GM12865 (cell line): ENCODE measurements around the gene LY86.
"Not testable (repeated sequence)": the region's sequence is repeated elsewhere in the genome, so short reads cannot be mapped to it uniquely, and the experiment has no call there.

Source experiments
- DNase-seq: peaks from one replicate; pipeline ENCODE4 v3.0.0; 2010; ENCODE audit warnings: low read depth
- H3K4me3 ChIP-seq: 2 replicates; pipeline ENCODE4 v1.5.1; 2011; ENCODE audit warnings: mild to moderate bottlenecking, low read depth, low read length, control low read depth
- TF ChIP-seq, protein P1 (sequence below): IDR thresholded peaks from 2 replicates; pipeline ENCODE4 v1.5.1; 2011; ENCODE audit warnings: low read length, control low read depth, low read depth, inconsistent platforms; ENCODE audit not compliant: insufficient read depth; ENCODE audit errors: missing control alignments

LY86 gene

DNA sequence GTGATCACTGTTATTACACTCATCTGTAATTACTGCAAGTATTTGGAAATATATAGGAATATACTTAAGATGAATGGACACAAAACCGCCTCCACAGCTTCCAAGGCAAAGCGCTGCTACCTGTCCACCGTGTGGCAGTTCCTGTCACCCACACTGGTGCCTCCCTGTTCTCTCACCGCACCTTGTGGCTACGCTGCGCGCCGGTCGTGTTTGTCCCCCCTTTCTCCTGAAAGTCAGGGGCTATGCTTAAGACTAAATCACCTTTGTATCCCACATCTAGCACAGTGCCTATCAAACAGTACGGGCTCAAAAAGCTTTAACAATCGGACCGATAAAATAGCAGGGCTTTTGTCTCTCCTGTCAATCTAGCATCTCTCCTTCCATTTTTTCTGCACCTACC lies 23.0 kb downstream of the LY86 start:
- H3K4me3 ChIP-seq: no peak overlapping the region
- TF ChIP-seq, protein P1, sequence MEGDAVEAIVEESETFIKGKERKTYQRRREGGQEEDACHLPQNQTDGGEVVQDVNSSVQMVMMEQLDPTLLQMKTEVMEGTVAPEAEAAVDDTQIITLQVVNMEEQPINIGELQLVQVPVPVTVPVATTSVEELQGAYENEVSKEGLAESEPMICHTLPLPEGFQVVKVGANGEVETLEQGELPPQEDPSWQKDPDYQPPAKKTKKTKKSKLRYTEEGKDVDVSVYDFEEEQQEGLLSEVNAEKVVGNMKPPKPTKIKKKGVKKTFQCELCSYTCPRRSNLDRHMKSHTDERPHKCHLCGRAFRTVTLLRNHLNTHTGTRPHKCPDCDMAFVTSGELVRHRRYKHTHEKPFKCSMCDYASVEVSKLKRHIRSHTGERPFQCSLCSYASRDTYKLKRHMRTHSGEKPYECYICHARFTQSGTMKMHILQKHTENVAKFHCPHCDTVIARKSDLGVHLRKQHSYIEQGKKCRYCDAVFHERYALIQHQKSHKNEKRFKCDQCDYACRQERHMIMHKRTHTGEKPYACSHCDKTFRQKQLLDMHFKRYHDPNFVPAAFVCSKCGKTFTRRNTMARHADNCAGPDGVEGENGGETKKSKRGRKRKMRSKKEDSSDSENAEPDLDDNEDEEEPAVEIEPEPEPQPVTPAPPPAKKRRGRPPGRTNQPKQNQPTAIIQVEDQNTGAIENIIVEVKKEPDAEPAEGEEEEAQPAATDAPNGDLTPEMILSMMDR: no peak
- DNase-seq: no peak

DNA sequence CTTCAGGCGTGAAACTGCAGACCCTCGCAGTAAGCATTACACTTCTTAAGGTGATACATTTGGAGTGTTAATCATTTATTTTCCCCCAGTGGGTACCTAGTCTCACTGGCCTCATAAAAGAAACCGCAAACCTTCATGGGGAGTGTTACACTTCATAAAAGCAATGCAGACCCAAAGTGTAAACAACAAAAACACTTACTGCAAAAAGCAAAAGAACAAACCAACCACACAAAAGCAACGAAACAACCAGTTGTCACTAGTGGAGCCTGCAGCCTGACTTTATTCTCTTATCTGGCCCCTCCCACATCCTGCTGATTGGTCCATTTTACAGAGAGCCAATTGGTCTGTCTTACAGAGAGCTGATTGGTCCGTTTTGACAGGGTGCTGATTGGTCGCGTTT lies 23.8 kb downstream of the LY86 start:
- TF ChIP-seq, protein P1: no peak
- H3K4me3 ChIP-seq: no peak overlapping the region
- no peak for DNase-seq

DNA sequence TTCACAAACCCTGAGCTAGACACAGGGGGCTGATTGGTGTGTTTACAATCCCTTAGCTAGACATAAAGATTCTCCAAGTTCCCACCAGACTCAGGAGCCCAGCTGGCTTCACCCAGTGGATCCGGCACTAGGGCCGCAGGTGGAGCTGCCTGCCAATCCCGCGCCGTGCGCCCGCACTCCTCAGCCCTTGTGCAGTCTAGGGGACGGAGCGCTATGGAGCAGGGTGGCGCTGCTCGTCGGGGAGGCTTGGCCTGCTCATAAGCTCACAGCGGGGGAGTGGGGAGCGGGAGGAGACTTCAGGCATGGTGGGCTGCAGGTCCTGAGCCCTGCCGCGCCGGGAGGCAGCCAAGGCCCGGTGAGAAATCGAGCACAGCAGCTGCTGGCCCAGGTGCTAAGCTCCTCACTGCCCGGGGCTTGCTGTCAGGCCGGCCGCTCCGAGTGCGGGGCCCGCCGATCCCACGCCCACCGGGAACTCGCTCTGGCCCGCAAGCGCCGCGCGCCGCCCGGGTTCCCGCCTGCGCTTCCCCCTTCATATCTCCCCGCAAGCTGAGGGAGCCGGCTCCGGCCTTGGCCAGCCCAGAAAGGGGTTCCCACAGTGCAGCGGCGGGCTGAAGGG lies 24.7 kb downstream of the LY86 start:
- not testable (repeated sequence) for H3K4me3 ChIP-seq, DNase-seq

DNA sequence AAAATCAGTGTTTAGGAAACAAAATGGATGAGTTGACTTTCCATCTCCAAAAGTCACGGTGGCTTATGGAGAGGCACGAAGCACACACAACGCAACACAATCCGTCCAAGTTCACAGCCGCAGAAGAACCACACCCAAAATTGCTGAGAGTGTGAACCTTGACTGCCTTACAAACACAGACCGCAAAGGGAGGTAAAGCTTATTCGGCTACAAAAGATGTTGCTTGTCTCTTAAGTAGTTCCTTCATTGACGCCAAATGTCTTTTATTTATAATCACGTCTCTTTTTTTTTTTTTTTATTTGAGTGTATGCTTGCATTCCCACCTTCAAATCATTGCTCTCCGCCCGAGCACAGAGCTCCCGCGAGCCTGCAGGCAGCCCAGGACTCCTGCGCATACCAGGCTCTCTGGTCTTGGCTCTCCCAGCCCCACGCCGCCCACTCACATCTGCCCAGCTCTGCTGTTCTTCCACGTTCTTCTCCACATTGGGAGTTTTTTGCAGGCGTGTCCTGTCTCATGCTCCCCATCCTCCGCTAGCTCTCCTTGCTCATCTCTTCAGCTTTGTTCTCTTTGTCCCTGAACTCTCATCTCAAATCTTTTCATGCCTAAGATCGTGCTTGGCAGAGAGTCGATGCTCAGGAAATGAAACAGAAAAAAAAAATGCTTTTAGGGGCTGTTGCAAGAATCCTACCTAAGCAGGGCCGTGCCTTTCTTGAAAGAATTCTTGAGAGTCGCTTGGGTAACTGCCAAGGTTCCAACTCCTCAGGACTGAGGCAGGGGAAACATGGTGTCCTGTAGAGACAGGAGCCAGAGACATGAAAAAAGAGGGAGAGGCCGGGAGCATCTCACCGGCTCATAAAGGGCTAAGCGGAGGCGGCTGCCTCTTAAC lies 25.8 kb downstream of the LY86 start:
- H3K4me3 ChIP-seq: no peak overlapping the region
- TF ChIP-seq, protein P1: no peak
- DNase-seq: no peak

DNA sequence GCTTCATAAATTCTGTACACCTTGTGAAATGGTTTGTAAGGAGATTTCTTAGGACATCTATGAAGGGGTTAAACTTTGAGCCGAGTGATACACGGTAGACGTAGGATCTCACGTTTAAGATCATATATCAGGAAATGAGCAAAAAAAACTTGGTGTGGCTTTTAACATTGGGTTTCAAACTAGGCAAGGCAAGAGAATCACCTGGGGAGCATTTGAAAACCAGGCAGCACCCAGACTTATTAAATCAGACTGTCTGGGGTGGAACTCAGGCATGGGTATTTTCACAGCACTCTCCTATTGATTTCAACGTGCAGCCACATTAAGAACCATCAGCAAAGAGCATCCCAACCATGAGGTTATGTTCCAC lies 26.4 kb downstream of the LY86 start:
- no peak for DNase-seq
- H3K4me3 ChIP-seq: no peak overlapping the region
- TF ChIP-seq, protein P1: no peak

DNA sequence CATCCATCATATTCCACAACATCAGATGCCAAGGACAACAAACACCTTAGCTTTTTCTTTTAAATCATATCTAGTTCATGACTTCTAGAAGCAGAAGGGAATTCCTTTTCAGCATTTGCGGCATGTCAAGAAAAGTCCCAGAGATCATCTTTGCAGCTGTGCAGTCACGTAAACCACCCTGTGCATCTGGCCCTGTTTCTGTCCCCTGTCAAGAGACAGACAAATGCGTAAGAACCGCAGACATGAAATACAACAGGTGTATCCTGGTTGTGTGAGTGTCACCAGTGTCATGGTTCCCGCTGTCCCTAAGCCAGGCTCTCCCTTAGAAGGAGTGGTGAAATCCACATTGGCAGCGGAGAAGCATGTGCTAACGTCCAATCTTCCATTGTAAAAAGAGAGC lies 28.1 kb downstream of the LY86 start:
- TF ChIP-seq, protein P1: no peak
- H3K4me3 ChIP-seq: no peak overlapping the region
- DNase-seq: no peak

DNA sequence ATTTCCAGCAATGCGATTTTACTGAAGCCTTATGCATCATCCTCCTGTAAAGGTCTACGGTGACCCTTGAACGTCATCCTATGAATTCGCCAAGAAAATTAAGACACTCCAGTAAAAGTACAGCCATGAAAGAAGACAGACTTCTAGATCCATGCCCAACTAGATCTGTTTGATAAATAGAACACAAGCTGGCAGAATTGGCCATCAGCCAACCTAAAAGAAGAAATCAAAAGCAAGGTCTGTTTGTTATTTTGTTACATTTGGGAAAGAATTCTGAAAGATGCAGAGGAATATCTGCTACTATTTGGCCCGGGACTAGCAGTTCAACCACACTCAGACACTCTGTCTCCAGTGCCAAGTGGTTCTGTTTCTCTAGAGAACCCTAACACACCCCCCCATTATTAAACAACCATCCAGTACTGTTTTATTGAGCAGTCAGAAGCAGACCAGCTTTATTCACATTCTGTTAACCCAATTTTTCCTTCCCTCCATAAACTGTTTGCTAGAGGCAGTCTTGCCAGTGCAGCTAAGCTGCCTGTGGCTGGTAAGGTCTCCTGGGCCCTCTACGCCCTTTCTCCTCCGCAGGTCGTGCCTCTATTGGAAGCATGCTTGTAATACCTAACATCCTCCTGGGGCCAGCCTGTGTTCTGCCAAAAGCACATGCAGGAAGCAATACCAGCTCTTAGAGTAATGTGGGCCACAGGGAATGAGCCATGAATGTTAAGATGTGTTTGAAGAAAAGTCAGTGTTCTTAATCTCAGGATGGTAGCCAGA lies 30.7 kb downstream of the LY86 start:
- DNase-seq: no peak
- no peak overlapping the region for H3K4me3 ChIP-seq

More for the DNA sequence above, 30.7 kb downstream of the LY86 start:
- TF ChIP-seq, protein P1: no peak
